ENCODE results near the gene CCSER2. TPM values are rescaled to one million over a fixed set of nuclear protein-coding genes. Genes with fewer than 3 reads are reported as not detected.

The CCSER2 gene
- total RNA-seq, 2 experiments from 2014 or later = 86.4 to 93.1 TPM

DNA sequence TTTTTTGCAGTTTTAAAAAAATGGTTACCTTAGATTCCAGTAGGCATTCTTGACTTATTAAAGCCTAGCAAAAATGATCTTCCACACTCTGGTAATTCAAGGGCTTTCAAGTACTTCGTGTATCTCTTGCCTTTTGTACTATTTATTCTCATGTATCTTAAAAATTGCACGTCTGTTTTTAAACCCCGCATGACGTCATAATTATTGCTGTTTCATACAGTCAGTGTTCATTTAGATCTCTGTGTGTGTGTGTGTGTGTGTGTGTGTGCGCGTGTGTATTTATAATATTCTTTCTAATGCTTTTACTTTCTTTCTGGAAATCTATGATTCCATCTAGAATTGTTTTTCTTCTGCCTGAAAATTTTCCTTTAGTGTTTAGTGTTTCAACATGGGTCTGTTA is 234.2 kb downstream of the CCSER2 start:
- no peak overlapping the region for H3K27ac Mint-ChIP-seq
- no peaks in the 10 kb centered on the region for H3K9me3 Mint-ChIP-seq
- H3K36me3 Mint-ChIP-seq (ENCODE audit: low read depth) = no peaks in the 10 kb centered on the region
- H3K4me3 Mint-ChIP-seq = no peak overlapping the region
- H3K27me3 Mint-ChIP-seq = peaks cover 20% of the 10 kb centered on the region
- DNase-seq = no peak
- ChIA-PET CTCF (interaction anchor here (0.6 kb wide), 1 partner anchor 9 kb away, joined by 3 read pairs; no protein-coding TSS in a partner anchor), POLR2A (no interaction called here)
- no peaks in the 10 kb centered on the region for H3K4me1 Mint-ChIP-seq

DNA sequence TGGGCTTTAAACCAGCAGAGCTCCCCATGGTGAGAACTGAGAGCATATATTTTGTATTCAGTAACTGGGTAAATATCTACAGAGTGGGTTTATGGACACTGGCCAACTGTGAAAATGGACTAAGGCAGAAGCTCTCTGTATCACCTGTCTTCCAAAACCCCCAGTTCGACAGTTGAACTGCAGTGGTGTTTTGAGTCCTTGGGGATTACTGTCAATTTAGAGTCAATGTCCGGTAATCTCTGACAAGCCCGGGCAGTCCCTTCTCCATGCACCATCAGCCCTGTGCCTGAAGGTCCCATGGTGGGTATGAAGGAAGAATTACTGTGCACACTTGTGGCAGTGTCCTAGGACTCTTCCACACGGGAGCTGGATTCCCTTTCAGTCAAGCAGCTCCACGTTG is 235.0 kb downstream of the CCSER2 start:
- POLR2A ChIA-PET = no interaction called here
- DNase-seq = no peak
- CTCF ChIA-PET = interaction anchor here (0.6 kb wide), 1 partner anchor 9 kb away, joined by 3 read pairs; no protein-coding TSS in a partner anchor
- Mint-ChIP-seq H3K27me3 (peaks cover 20% of the 10 kb centered on the region), H3K4me3 (no peak overlapping the region), H3K4me1 (no peaks in the 10 kb centered on the region), H3K27ac (no peak overlapping the region), H3K9me3 (no peaks in the 10 kb centered on the region), H3K36me3 (ENCODE audit: low read depth) (no peaks in the 10 kb centered on the region)

DNA sequence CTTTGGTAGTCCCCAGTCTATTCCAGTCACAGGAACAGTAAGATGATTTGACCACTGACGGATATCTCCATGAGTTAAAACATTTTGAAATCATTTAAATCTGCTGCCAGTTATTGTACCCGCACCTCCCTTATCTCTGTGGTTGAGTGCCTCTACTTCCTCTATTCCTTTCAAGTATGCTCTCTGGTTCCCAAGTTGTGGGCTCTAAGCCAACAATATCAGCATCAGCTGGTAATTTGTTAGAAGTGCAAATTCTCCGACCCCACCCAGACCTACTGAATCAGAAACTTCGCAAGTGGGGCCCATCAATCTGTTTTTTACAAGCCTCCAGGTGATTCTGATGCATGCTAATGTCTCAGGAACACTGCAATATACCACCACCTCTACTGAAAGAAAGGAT is 235.5 kb downstream of the CCSER2 start:
- CTCF ChIA-PET = no interaction called here
- no peaks in the 10 kb centered on the region for H3K4me1 Mint-ChIP-seq
- no peak overlapping the region for H3K27ac Mint-ChIP-seq
- H3K27me3 Mint-ChIP-seq = peaks cover 18% of the 10 kb centered on the region
- POLR2A ChIA-PET = no interaction called here
- DNase-seq = no peak
- no peaks in the 10 kb centered on the region for H3K9me3 Mint-ChIP-seq
- H3K36me3 Mint-ChIP-seq (ENCODE audit: low read depth) = no peaks in the 10 kb centered on the region
- H3K4me3 Mint-ChIP-seq = no peak overlapping the region

DNA sequence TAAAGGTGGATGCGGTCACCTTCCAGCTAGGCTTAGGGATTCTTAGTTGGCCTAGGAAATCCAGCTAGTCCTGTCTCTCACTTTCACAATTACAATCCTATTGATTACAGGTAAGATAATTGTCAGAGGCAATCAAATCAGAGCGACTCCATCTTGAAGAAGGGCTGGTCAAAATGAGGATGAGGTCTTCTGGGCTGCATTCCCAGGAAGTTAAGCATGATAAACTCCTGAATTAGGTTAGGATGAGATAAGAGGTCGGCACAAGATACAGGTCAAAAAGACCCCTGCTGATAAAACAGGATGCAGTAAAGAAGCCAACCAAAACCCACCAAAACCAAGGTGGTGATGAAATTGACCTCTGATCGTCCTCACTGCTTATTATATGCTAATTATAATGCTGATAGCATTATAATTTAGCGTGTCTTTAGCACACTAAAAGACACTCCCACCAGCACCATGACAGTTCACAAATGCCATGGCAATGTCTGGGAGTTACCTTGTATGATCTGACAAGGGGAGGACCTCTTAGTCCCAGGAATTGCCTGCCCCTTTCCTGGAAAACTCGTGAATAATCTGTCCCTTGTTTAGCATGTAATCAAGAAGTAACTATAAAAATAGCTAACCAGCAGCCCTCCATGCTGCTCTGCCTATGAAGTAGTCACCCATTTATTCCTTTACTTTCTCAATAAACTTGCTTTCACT is 237.6 kb downstream of the CCSER2 start:
- ChIA-PET POLR2A (no interaction called here), CTCF (interaction anchor here (1.2 kb wide), 1 partner anchor 14 kb away, joined by 3 read pairs; no protein-coding TSS in a partner anchor)
- Mint-ChIP-seq H3K4me3 (no peak overlapping the region), H3K4me1 (no peaks in the 10 kb centered on the region), H3K27ac (no peak overlapping the region), H3K36me3 (ENCODE audit: low read depth) (no peaks in the 10 kb centered on the region), H3K27me3 (peaks cover 18% of the 10 kb centered on the region), H3K9me3 (no peaks in the 10 kb centered on the region)
- DNase-seq = no peak

DNA sequence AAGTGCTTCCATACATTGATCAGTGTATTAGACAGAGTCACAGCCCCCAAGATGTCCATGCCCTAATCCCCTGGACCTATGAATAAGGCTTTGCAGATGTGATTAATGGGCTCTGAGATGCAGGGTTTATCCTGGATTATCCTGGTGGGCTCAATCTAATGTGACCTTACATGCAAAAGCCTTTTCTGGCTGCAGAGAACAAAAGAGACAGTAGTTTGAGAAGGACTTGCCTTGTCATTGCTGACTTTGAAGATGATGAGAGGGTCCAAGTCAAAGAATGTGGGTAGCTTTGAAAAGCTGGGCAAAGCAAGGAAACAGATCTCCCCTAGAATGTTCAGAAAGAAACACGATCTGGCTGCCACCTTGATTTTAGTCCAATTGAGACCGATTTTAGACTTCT is 238.7 kb downstream of the CCSER2 start:
- DNase-seq = no peak
- Mint-ChIP-seq H3K27me3 (peaks cover 18% of the 10 kb centered on the region), H3K27ac (no peak overlapping the region), H3K4me3 (no peak overlapping the region), H3K9me3 (no peaks in the 10 kb centered on the region), H3K4me1 (no peaks in the 10 kb centered on the region), H3K36me3 (ENCODE audit: low read depth) (no peaks in the 10 kb centered on the region)
- CTCF ChIA-PET = no interaction called here
- POLR2A ChIA-PET = no interaction called here

Other genes starting within 250 kb of the CCSER2 start
- gene GHITM, start 189.1 kb upstream of the CCSER2 start, total RNA-seq = 100 to 1,000 TPM; 101 to 112 TPM
- not detected for gene GPR15LG, start 154.8 kb upstream of the CCSER2 start, total RNA-seq
- gene CDHR1, start 134.1 kb upstream of the CCSER2 start, total RNA-seq = under 1 TPM in 1 of 2 experiments, not detected in 1; 0.07 TPM
- not detected for gene LRIT2, start 103.0 kb upstream of the CCSER2 start, total RNA-seq
- not detected for gene LRIT1, start 87.0 kb upstream of the CCSER2 start, total RNA-seq
- not detected for gene RGR, start 83.5 kb upstream of the CCSER2 start, total RNA-seq